ENCODE data around the gene ZBTB44.
"Not testable (repeated sequence)": the region's sequence is repeated elsewhere in the genome, so short reads cannot be mapped to it uniquely, and the experiment has no call there.

The ZBTB44 gene

DNA sequence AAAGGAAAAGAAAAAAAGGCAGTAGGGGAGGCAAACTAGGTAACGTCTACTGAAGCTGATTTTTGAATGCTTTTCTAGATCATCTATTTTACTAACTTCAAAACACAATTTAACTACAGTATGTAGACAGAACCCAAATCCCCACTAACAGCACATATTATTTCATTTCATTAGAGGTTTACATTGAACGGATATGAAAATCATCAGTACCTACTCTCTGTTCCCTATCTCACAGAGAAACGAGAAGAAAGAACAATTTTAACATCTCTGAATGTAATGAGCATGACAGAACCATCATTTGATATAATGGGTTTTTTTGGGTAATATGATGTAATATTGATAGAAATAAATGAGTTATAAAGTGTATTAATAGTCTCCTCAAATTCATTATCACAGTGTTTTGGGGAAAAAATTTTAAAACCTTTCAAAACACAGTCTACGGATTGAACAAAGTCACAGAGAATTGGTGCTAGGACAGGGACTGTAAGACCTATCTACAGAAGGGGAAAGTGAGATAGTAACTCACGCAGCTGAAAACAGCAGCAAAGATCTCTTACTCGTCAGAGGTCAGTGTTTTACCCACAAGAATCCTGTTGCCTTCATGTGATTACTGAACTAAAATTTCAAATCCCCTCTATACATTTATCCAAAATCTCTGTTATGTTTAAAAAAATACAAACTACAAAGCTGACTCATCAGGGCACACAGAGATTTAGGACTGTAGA, 77.3 kb downstream of the ZBTB44 start:
- DNase-seq (ENCODE audit: low read depth) = no peak
- TF ChIP-seq, protein P1, sequence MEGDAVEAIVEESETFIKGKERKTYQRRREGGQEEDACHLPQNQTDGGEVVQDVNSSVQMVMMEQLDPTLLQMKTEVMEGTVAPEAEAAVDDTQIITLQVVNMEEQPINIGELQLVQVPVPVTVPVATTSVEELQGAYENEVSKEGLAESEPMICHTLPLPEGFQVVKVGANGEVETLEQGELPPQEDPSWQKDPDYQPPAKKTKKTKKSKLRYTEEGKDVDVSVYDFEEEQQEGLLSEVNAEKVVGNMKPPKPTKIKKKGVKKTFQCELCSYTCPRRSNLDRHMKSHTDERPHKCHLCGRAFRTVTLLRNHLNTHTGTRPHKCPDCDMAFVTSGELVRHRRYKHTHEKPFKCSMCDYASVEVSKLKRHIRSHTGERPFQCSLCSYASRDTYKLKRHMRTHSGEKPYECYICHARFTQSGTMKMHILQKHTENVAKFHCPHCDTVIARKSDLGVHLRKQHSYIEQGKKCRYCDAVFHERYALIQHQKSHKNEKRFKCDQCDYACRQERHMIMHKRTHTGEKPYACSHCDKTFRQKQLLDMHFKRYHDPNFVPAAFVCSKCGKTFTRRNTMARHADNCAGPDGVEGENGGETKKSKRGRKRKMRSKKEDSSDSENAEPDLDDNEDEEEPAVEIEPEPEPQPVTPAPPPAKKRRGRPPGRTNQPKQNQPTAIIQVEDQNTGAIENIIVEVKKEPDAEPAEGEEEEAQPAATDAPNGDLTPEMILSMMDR (IDR thresholded peaks at IDR 0.05; ENCODE audit: insufficient read depth, low read depth, low read length, missing control alignments) = no peak
- H3K4me3 ChIP-seq (ENCODE audit: low read length) = no peak overlapping the region

DNA sequence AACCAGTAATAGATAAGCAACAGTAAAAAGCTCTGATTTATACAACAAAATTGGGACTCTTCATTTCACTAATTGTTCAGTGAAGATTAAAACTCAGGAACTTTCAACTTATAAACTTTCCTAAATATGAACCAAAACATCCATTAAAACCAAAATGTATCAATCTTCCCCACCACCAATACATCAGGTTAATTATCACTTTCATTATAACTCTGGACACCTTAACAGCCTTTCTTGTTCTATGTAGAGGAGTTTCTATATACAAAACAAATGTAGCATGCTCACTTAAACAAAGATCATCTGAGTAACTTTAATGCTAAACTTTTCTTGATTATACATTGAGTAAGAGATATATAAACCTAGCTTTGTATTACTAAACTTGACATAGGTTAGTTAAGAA, 80.4 kb downstream of the ZBTB44 start:
- TF ChIP-seq, protein P1 (IDR thresholded peaks at IDR 0.05; ENCODE audit: insufficient read depth, low read depth, low read length, missing control alignments) = no peak
- no peak for DNase-seq (ENCODE audit: low read depth)

DNA sequence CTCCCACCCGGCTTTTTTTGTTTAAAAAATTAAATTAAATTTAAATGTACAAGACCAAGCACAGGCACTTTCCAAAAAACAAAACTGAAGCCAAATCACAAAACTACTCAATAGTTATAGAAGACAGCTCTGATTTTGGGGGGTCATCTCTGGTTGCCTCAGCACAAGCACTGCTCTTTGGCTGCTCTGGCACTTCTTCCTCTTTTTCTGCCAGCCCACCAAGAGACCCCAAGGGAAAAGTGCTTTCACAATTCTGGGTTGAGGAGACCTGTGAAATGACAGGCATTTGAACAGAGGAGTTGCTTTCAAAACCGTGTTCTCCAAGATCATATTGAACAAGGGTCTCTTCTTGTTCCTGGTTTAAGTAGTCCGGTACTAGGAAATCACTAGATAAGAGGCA, 80.8 kb downstream of the ZBTB44 start:
- DNase-seq (ENCODE audit: low read depth); H3K4me3 ChIP-seq (ENCODE audit: low read length): not testable (repeated sequence)

More for the DNA sequence above, 80.4 kb downstream of the ZBTB44 start:
- no peak overlapping the region for H3K4me3 ChIP-seq (ENCODE audit: low read length)

DNA sequence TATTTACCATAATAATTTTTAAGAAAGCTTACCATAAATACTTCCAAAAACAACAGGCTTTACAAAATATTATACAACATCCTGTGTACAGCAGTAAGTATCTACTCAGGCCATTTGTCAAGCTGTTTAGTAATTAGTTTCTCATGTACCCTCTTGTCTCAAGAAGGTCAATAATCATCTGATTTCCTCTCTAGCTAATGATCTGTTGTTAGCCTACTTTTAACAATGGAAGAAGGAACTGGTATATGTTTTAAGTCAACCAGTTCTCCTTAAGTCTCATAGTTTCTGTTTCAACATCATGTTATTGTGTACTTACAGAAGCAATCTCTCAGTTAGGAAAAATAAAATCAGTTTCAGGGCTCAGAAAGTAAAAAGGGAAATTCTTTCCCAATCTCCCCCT, 81.2 kb downstream of the ZBTB44 start:
- not testable (repeated sequence) for H3K4me3 ChIP-seq (ENCODE audit: low read length); DNase-seq (ENCODE audit: low read depth)

DNA sequence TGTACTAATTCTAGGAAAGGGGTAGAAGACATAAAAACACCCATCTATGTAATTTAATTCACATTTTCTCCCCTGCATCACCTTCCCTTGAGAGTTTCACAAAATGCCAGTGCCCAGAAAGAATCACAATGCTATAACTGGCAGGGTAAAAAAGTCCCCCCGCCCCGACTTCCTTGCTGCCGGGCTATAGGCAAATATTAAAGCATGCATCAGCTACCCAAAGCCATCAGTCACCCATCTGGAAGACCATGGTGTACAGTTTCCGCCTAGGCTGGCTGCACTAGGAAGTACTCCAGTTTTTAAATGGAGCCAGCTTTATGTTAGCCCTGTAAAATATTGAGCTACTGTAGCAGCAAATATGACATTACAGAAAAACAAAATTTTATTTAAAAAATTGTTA, 87.3 kb downstream of the ZBTB44 start:
- DNase-seq (ENCODE audit: low read depth) = no peak
- no peak overlapping the region for H3K4me3 ChIP-seq (ENCODE audit: low read length)
- TF ChIP-seq, protein P1 (IDR thresholded peaks at IDR 0.05; ENCODE audit: insufficient read depth, low read depth, low read length, missing control alignments) = no peak

DNA sequence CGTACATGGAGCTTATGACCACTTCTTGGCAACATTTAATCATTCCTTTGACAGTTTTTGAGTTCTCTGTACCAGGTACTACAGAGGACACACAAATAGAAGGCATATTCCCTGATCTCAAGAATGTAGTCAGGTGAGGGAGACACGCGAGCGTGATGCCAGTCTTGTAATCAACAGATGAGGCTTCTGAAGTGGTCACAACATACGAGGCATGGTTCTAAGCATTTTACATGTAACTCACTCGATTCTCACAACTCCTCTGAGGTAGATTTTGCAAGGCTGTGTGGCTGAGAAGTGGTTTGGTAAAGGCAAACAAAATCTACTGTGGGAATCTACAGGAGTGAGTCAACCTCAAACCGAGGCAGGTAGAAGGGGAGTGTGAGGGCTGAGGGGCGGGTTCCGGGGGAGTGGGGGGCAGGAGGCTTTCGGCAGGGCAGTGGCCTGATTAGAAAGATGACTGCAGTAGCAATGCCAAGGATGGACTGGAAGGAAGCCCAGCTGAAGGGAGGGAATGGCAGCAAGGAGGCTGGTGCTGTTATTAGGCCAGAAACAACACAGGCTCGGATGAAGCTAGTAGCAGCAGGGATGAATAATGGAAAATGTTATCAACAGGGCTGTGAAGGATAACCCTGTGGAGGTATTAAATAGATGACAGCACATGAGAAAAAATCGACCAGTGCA, 91.3 kb downstream of the ZBTB44 start:
- no peak overlapping the region for H3K4me3 ChIP-seq (ENCODE audit: low read length)
- DNase-seq (ENCODE audit: low read depth) = no peak
- TF ChIP-seq, protein P1 (IDR thresholded peaks at IDR 0.05; ENCODE audit: insufficient read depth, low read depth, low read length, missing control alignments) = no peak

DNA sequence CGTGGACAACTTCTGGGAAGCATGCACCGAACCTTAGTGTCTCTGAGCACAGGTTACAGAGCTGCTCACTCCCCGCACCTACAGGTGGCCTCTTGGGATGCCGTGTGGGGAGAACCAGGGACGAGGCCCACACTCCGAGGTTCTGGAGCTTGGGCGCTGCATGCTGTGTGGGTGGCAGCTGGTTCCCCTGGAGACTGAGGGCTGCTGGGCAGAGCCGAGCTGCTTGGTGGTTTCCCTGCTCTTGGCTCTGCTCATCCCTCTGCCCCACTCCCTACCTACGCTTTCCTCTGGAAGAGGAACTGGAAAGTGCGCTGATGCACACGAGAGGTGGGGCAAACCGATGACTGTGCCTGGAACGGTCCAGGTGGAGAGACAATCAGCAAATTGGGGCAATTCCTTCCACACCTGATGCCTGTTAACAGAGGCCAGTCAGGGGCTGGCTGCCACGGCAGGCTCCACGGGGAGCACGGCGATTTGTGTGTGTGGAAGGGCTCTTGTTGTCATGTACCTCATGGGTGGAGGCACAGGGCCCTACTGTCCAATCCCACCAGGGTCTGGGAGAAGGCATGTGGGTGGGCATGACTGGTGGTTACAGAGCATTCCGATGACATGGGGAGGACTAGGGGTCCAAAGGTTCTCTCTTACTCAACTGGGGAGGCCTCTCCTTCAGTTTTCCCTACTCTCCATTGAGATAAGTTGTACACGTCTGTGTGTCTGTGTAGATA, 94.2 kb downstream of the ZBTB44 start:
- no peak overlapping the region for H3K4me3 ChIP-seq (ENCODE audit: low read length)
- TF ChIP-seq, protein P1 (IDR thresholded peaks at IDR 0.05; ENCODE audit: insufficient read depth, low read depth, low read length, missing control alignments) = no peak
- no peak for DNase-seq (ENCODE audit: low read depth)

Measured in epithelial cell of esophagus (primary cell).